ENCODE results near the gene GTSF1L. TPM values are rescaled to one million over a fixed set of nuclear protein-coding genes. Genes with fewer than 3 reads are reported as not detected.

The GTSF1L gene
- total and polyA plus RNA-seq, 9 of the 15 experiments (the other 6 are each of a cell fraction or from before 2014, with no cell fraction given), result not detected

GRCh38 chr20:43752051-43752360, 25.2 kb upstream of the GTSF1L start:
- Histone ChIP-seq H3K9me1 (ENCODE audit: control insufficient read depth, insufficient read depth, low read length) (no peaks in the 10 kb centered on the region), H3K27me3 (ENCODE audit: control insufficient read depth in 2 of 2, insufficient read depth in 2 of 2, low read length in 2 of 2) (peaks cover 10 to 41% of the 10 kb centered on the region in 2 experiments; a peak in 4 of 5 replicates), H3K36me3 (ENCODE audit: control insufficient read depth, insufficient read depth, low read length) (no peaks in the 10 kb centered on the region), H3K4me1 (replicated peaks in 1 of 2; ENCODE audit: control insufficient read depth in 2 of 2, insufficient read depth in 2 of 2, low read length in 2 of 2) (peaks cover 0 to 5% of the 10 kb centered on the region in 2 experiments; a peak in 1 of 5 replicates), H3K9ac (ENCODE audit: insufficient read depth in 1 of 2, low read depth in 2 of 2, low read length in 2 of 2) (no peak overlapping the region), H2AFZ (ENCODE audit: low read depth, low read length) (no peak overlapping the region), H3K9me3 (replicated peaks; ENCODE audit: control insufficient read depth, insufficient read depth, low read depth, low read length) (no peaks in the 10 kb centered on the region), H3K4me2 (ENCODE audit: insufficient read depth, low read length) (no peak overlapping the region), H3K4me3 (no peak overlapping the region), H3K27ac (ENCODE audit: extremely low read depth, low read depth, low read length) (no peak overlapping the region), H3K79me2 (ENCODE audit: control insufficient read depth, insufficient read depth, low read length) (no peaks in the 10 kb centered on the region), H4K20me1 (replicated peaks; ENCODE audit: control insufficient read depth, insufficient read depth, low read length) (no peaks in the 10 kb centered on the region)
- DNase-seq (ENCODE audit: extremely low read depth in 1 of 4, low spot score in 3 of 4) (no peak), ATAC-seq (no peak), FAIRE-seq (no peak)
- POLR2A ChIA-PET, result no interaction called here
- 0% methylated on average over 4 of the region's 4 CpGs for WGBS (ENCODE audit: insufficient coverage, low coverage, missing lambda C conversion rate)
- intact Hi-C loops (cut with micrococcal nuclease) (no loop called here), in situ Hi-C loops (cut with MboI) (loop anchor here (5.0 kb wide), 1 partner anchor 330 kb away; no protein-coding TSS in a partner anchor)
- CTCF ChIA-PET (ENCODE audit: low intra/inter-chr PET ratio), result no interaction called here
- BruUV-seq (replicated peaks), result no TSS peak
- TF ChIP-seq ELF4 (CRISPR knock-in tag; IDR thresholded peaks at IDR 0.05) (no peak), GTF2B (IDR thresholded peaks at IDR 0.05; ENCODE audit: extremely low read depth, insufficient read length) (no peak), HEY1 (CRISPR knock-in tag; IDR thresholded peaks at IDR 0.05; ENCODE audit: borderline replicate concordance) (no peak), PHB2 (IDR thresholded peaks at IDR 0.05; ENCODE audit: low read depth) (no peak), GTF2E2 (tag; IDR thresholded peaks at IDR 0.05) (no peak), HES1 (IDR thresholded peaks at IDR 0.05; ENCODE audit: low read depth) (no peak), DLX4 (CRISPR knock-in tag; IDR thresholded peaks at IDR 0.05) (no peak), CREB1 (IDR thresholded peaks at IDR 0.05) (no peak), CREB1 (CRISPR knock-in tag; IDR thresholded peaks at IDR 0.05) (no peak), XRCC5 (IDR thresholded peaks at IDR 0.05; ENCODE audit: low read depth, low read length) (no peak), CREBBP (IDR thresholded peaks at IDR 0.05; ENCODE audit: low read depth, low read length) (no peak)
